Mesendoderm (in vitro differentiated cells): Measurements from ENCODE around the gene IFNK.

Experiments used
- DNase-seq: peaks from one replicate; pipeline ENCODE4 v3.0.0; 2013
- H2AK5ac ChIP-seq: 2 replicates; pipeline ENCODE4 v1.6.1; 2013; ENCODE audit warnings: low read length, inconsistent platforms
- H2BK120ac ChIP-seq: 2 replicates; pipeline ENCODE4 v1.6.1; 2013; ENCODE audit warnings: low read depth, mild to moderate bottlenecking, low read length, moderate library complexity, mixed read lengths
- H2BK15ac ChIP-seq: replicated peaks from 2 replicates; pipeline ENCODE4 v1.6.1; 2013; ENCODE audit warnings: low read depth, mild to moderate bottlenecking, moderate library complexity
- H2BK5ac ChIP-seq: 2 replicates; pipeline ENCODE4 v1.6.1; 2013; ENCODE audit warnings: low read length, inconsistent platforms
- H3K18ac ChIP-seq: 2 replicates; pipeline ENCODE4 v1.6.1; 2013; ENCODE audit warnings: mild to moderate bottlenecking, low read length, mixed read lengths
- H3K23ac ChIP-seq: one replicate; pipeline ENCODE4 v1.6.1; 2013; ENCODE audit warnings: low read length
- H3K27ac ChIP-seq: 2 replicates; pipeline ENCODE4 v1.5.1; 2013; ENCODE audit warnings: low read depth, mild to moderate bottlenecking, inconsistent platforms, low read length, moderate library complexity
- H3K27me3 ChIP-seq: 2 replicates; pipeline ENCODE4 v1.6.1; 2013; ENCODE audit warnings: low read length, control low read depth, mild to moderate bottlenecking, inconsistent platforms; ENCODE audit not compliant: insufficient read depth, poor library complexity
- H3K36me3 ChIP-seq: 2 replicates; pipeline ENCODE4 v1.6.1; 2013; ENCODE audit warnings: low read length, inconsistent platforms; ENCODE audit not compliant: control insufficient read depth, insufficient read depth
- H3K4ac ChIP-seq: one replicate; pipeline ENCODE4 v1.6.1; 2013; ENCODE audit warnings: low read depth, mild to moderate bottlenecking, low read length, moderate library complexity
- H3K4me1 ChIP-seq: 2 replicates; pipeline ENCODE4 v1.6.1; 2013; ENCODE audit warnings: low read depth, low read length, inconsistent platforms; ENCODE audit not compliant: control insufficient read depth
- H3K4me2 ChIP-seq: 2 replicates; pipeline ENCODE4 v1.6.1; 2013; ENCODE audit warnings: low read length
- H3K4me3 ChIP-seq: 2 replicates; pipeline ENCODE4 v1.5.1; 2013; ENCODE audit warnings: mild to moderate bottlenecking, low read length
- H3K56ac ChIP-seq: one replicate; pipeline ENCODE4 v1.6.1; 2013; ENCODE audit warnings: low read length
- H3K79me1 ChIP-seq: 2 replicates; pipeline ENCODE4 v1.6.1; 2013; ENCODE audit warnings: low read length, inconsistent platforms
- H3K79me2 ChIP-seq: 2 replicates; pipeline ENCODE4 v1.6.1; 2013; ENCODE audit warnings: mild to moderate bottlenecking, low read length; ENCODE audit not compliant: control insufficient read depth, insufficient read depth
- H3K9ac ChIP-seq: 2 replicates; pipeline ENCODE4 v1.6.1; 2013; ENCODE audit warnings: low read length, inconsistent platforms
- H4K5ac ChIP-seq: one replicate; pipeline ENCODE4 v1.6.1; 2013; ENCODE audit warnings: low read length
- H4K8ac ChIP-seq: one replicate; pipeline ENCODE4 v1.6.1; 2013; ENCODE audit warnings: low read depth, mild to moderate bottlenecking, control low read depth, low read length, moderate library complexity
- WGBS: extraction: QIAGEN DNeasy Blood & Tissue Kit; methylation state at CpG from one replicate; pipeline ENCODE4 v1.1.7; 2013; ENCODE audit warnings: low lambda C conversion rate, missing lambda C conversion rate; ENCODE audit not compliant: insufficient coverage; ENCODE audit errors: extremely low coverage; 5-methylcytosine and 5-hydroxymethylcytosine counted together

IFNK gene

DNA sequence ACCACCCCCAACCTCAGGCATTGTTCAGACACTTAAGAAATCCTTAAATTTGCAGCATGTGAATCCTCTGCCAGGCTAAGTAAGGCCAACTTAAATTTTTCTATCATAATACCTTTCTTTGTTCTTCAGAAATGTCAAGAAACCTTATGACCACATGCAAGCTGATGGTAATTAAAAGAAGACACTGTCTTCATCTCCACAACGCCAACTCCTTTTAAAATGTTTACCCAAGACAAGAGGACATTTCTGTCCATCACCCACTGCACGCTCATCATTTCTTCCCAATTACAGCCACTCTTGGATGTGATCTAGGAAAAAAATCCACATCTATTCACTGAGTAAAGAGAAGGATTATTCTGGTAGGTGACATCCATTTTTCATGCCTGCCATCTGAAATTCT lies 6.1 kb upstream of the IFNK start:
- H3K9ac ChIP-seq = no peak overlapping the region
- H2BK120ac ChIP-seq = no peak overlapping the region
- WGBS = no CpG with 5 or more reads among the region's 2 CpGs
- DNase-seq = no peak
- H3K18ac ChIP-seq = no peak overlapping the region
- no peak overlapping the region for H3K23ac ChIP-seq
- no peak overlapping the region for H3K27ac ChIP-seq
- H2BK15ac ChIP-seq = no peak overlapping the region
- H3K56ac ChIP-seq = no peak overlapping the region
- peaks cover 2% of the 10 kb centered on the region for H3K4me1 ChIP-seq
- H3K4ac ChIP-seq = no peak overlapping the region
- H4K5ac ChIP-seq = no peak overlapping the region
- no peak overlapping the region for H3K4me3 ChIP-seq
- no peaks in the 10 kb centered on the region for H3K27me3 ChIP-seq
- no peak overlapping the region for H2AK5ac ChIP-seq
- no peak overlapping the region for H4K8ac ChIP-seq
- H3K4me2 ChIP-seq = no peak overlapping the region
- H3K79me1 ChIP-seq = no peaks in the 10 kb centered on the region
- H3K79me2 ChIP-seq = no peaks in the 10 kb centered on the region
- no peak overlapping the region for H2BK5ac ChIP-seq
- no peaks in the 10 kb centered on the region for H3K36me3 ChIP-seq

DNA sequence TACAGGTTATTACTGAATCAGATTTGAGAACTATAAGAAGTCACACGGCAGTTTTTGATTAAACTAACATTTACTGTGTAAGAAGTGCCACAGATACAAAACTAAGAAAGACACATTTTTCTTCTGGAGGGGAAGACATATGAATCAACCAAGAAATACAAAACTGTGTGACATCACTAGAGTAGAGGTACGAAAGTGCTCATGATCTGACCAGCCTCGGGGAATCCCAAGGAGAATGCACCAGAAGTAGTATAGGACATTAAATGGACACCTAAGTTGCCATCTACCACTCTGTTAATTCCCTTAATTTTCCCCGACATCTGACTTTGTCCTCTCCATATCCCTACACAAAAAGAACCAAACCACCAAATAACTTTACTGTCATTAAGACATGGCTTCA lies 5.3 kb upstream of the IFNK start:
- WGBS = no CpG with 5 or more reads among the region's 4 CpGs
- no peaks in the 10 kb centered on the region for H3K36me3 ChIP-seq
- no peak overlapping the region for H3K23ac ChIP-seq

DNA sequence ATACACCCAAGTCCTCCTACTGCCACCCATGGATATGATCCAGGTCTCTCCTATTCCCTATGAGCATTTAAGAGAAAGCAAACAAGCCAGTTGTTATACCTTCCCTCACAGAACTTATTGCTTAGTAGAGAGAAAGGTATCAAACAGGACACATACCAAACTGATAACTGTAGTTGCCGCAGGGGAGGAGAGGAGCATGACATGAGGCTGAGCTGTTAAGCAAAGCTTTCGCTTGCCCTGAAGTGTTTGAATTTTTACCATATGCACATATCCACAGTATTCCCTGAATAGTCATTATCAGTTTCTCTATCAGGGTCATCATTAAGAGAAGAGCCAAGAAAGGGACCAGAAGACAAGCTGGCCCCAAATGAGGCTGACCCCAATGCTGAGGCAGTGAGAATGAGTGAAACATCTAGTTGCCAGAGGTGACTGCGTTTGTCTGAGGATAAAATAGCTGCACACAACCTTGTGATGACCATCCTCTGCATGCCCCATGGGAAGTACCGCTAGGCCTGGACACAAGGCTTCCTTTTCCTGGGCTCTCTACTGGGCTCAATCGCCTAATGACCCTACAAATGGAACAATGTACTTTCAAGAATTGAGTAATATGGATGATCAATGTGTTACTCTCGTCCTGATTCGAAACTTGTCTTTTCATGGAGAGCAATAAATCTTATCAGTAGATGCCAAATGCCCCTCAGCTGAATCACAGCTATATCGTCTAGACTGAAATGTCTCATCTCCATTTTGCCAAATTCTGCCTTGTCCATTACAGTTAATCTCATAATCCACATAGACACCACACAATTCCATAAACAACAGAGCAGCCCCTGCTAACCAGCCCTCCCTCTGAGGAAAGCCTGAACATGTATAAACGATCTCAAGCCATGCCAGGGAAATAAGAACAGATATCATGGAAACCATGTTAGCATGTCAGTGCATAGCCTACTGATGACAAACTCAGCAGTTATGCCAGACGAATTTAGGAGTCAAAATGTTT lies 4.3 kb upstream of the IFNK start:
- H3K4ac ChIP-seq = no peak overlapping the region
- no peaks in the 10 kb centered on the region for H3K79me1 ChIP-seq
- H3K4me1 ChIP-seq = peaks cover 2% of the 10 kb centered on the region
- no peaks in the 10 kb centered on the region for H3K79me2 ChIP-seq
- no peak overlapping the region for H3K27ac ChIP-seq
- H4K5ac ChIP-seq = no peak overlapping the region
- no peak overlapping the region for H2BK5ac ChIP-seq
- no peak overlapping the region for H3K18ac ChIP-seq
- H2AK5ac ChIP-seq = no peak overlapping the region
- peak; percentile 53 for DNase-seq
- no peak overlapping the region for H3K23ac ChIP-seq
- H3K4me2 ChIP-seq = no peak overlapping the region
- H4K8ac ChIP-seq = no peak overlapping the region
- H3K36me3 ChIP-seq = no peaks in the 10 kb centered on the region
- no peak overlapping the region for H2BK120ac ChIP-seq
- no peak overlapping the region for H3K4me3 ChIP-seq
- H2BK15ac ChIP-seq = no peak overlapping the region
- peak overlapping the region; percentile 5 for H3K56ac ChIP-seq
- no peaks in the 10 kb centered on the region for H3K27me3 ChIP-seq
- no peak overlapping the region for H3K9ac ChIP-seq
- no CpG with 5 or more reads among the region's 10 CpGs for WGBS

More for the DNA sequence above, 5.3 kb upstream of the IFNK start:
- no peak for DNase-seq
- no peaks in the 10 kb centered on the region for H3K27me3 ChIP-seq
- H2BK15ac ChIP-seq = no peak overlapping the region
- H2BK120ac ChIP-seq = no peak overlapping the region
- H3K4me3 ChIP-seq = no peak overlapping the region
- no peaks in the 10 kb centered on the region for H3K79me1 ChIP-seq
- H4K5ac ChIP-seq = no peak overlapping the region
- H3K4me2 ChIP-seq = no peak overlapping the region
- no peak overlapping the region for H2AK5ac ChIP-seq
- no peak overlapping the region for H3K9ac ChIP-seq
- H3K79me2 ChIP-seq = no peaks in the 10 kb centered on the region
- H3K4me1 ChIP-seq = peaks cover 2% of the 10 kb centered on the region
- no peak overlapping the region for H3K4ac ChIP-seq
- no peak overlapping the region for H2BK5ac ChIP-seq
- H3K27ac ChIP-seq = no peak overlapping the region
- no peak overlapping the region for H3K56ac ChIP-seq
- H4K8ac ChIP-seq = no peak overlapping the region
- H3K18ac ChIP-seq = no peak overlapping the region

DNA sequence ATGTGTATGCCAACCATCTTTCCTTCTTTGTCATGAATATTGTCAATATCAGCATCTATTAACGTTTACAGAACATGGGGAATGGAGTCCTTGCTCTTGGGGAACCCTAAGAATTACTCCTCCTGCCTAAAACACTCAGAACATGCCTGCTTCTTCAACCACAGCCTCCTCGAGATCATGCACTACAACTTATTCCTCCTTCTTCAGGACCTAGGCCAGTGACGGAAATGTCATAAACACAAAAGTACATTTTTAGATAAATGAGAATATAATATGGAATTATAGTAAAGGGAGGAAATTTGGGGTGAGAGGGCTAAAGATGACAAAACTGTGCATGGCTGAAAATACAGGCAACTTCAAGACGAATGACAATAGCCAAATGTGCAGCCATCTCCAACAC lies 3.1 kb upstream of the IFNK start:
- no peak overlapping the region for H2BK120ac ChIP-seq
- peaks cover 2% of the 10 kb centered on the region for H3K4me1 ChIP-seq
- DNase-seq = no peak
- H3K79me1 ChIP-seq = no peaks in the 10 kb centered on the region
- H3K56ac ChIP-seq = no peak overlapping the region
- no peaks in the 10 kb centered on the region for H3K27me3 ChIP-seq
- no peak overlapping the region for H2BK5ac ChIP-seq
- no peak overlapping the region for H3K27ac ChIP-seq
- H3K4me3 ChIP-seq = no peak overlapping the region
- H2AK5ac ChIP-seq = no peak overlapping the region
- H4K5ac ChIP-seq = no peak overlapping the region
- no peak overlapping the region for H3K4me2 ChIP-seq
- H3K36me3 ChIP-seq = no peaks in the 10 kb centered on the region
- no CpG with 5 or more reads among the region's 4 CpGs for WGBS
- no peaks in the 10 kb centered on the region for H3K79me2 ChIP-seq
- no peak overlapping the region for H4K8ac ChIP-seq
- no peak overlapping the region for H3K18ac ChIP-seq
- no peak overlapping the region for H2BK15ac ChIP-seq
- H3K4ac ChIP-seq = no peak overlapping the region
- no peak overlapping the region for H3K23ac ChIP-seq
- no peak overlapping the region for H3K9ac ChIP-seq

DNA sequence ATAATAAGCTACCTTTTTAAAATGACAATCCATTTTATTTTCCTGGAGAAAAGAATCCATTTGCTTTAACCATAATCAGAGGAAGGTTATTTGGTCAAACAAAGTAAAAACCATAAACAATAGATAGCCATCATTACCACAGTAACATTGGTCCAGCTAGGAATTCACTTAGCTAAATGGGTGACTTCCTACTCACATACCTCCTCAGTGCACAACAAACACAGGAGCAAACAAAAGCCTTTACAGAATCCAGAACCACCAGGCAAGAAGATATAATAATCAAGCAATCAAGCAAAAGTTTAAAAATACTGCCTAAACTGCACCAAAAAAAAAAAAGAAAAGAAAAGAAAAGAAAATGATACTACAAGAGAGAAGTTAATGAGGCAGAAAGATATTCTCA lies 949 bp upstream of the IFNK start:
- Histone ChIP-seq H2BK15ac (no peak overlapping the region), H3K27me3 (no peaks in the 10 kb centered on the region), H3K9ac (no peak overlapping the region), H3K4me2 (no peak overlapping the region), H3K79me1 (no peaks in the 10 kb centered on the region), H3K4ac (no peak overlapping the region), H2BK120ac (no peak overlapping the region), H4K8ac (no peak overlapping the region), H3K23ac (no peak overlapping the region), H3K4me1 (peaks cover 6% of the 10 kb centered on the region), H2AK5ac (no peak overlapping the region), H3K18ac (no peak overlapping the region), H3K56ac (no peak overlapping the region), H4K5ac (no peak overlapping the region), H3K79me2 (no peaks in the 10 kb centered on the region), H3K4me3 (no peak overlapping the region), H3K27ac (no peak overlapping the region), H3K36me3 (no peaks in the 10 kb centered on the region), H2BK5ac (no peak overlapping the region)
- peak; percentile 21 for DNase-seq

DNA sequence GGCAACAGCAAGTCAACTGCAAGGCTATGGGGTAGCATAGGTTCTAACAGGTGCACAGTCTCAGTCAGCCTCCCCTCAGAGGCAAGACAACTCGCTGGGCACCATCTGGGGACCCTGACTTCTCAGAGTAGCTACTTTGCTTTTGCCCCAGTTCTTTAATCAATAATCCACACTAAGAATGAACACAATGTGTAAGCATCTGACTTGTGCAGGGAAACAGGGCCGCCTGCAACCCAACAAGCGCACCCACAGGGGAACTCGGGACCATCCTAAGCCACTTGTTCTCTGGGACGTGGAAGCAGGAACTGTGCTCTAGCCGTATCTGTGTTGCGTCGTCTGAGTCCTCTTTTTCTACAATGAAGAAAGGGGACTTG lies 3.6 kb downstream of the IFNK start:
- H3K23ac ChIP-seq = peak overlapping the region; percentile 48
- H3K79me2 ChIP-seq = no peaks in the 10 kb centered on the region
- H2BK15ac ChIP-seq = no peak overlapping the region
- H3K4me1 ChIP-seq = peaks cover 4% of the 10 kb centered on the region
- H3K56ac ChIP-seq = peak overlapping the region; percentile 93
- H3K4me2 ChIP-seq = peak overlapping the region; percentile 89
- H3K27me3 ChIP-seq = no peaks in the 10 kb centered on the region
- peak overlapping the region; percentile 34 for H3K18ac ChIP-seq
- no peak overlapping the region for H2AK5ac ChIP-seq
- H3K9ac ChIP-seq = peak overlapping the region; percentile 71
- no peaks in the 10 kb centered on the region for H3K79me1 ChIP-seq
- no peak overlapping the region for H4K8ac ChIP-seq
- no peak overlapping the region for H4K5ac ChIP-seq
- H3K4me3 ChIP-seq = peak overlapping the region; percentile 48
- H3K36me3 ChIP-seq = no peaks in the 10 kb centered on the region
- WGBS = no CpG with 5 or more reads among the region's 8 CpGs
- H3K27ac ChIP-seq = no peak overlapping the region
- H3K4ac ChIP-seq = no peak overlapping the region
- H2BK5ac ChIP-seq = no peak overlapping the region
- no peak overlapping the region for H2BK120ac ChIP-seq
- DNase-seq = no peak
